ENCODE data around the gene RALGPS2.
"Not testable (repeated sequence)": the region's sequence is repeated elsewhere in the genome, so short reads cannot be mapped to it uniquely, and the experiment has no call there.

RALGPS2 gene

DNA sequence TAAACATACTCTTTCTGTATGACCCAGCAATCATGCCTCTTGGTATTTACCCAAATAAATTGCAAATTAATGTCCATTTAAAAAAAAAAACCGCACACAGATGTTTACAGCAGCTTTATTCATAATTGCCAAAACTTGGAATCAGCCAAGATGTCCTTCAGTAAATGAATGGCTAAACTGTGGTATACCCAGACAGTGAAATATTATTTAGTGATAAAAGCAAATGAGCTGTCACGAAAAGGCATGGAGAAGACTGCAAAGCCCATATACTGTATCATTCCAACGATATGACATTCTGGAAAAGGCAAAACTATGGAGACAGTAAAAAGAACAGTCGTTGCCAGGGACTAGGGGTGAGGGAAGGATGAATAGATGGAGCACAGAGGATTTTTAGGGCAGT is 223.6 kb downstream of the RALGPS2 start:
- no peak for ATAC-seq
- TF ChIP-seq ARNTL (CRISPR knock-in tag; IDR thresholded peaks at IDR 0.05; ENCODE audit: borderline replicate concordance, low read depth) (no peak), PPARA (CRISPR knock-in tag; IDR thresholded peaks at IDR 0.05; ENCODE audit: borderline replicate concordance) (no peak), OSR1 (CRISPR knock-in tag; IDR thresholded peaks at IDR 0.05) (no peak), ZC3H10 (CRISPR knock-in tag; IDR thresholded peaks at IDR 0.05) (no peak), BACH2 (CRISPR knock-in tag; IDR thresholded peaks at IDR 0.05; ENCODE audit: borderline replicate concordance) (no peak), GLIS3 (CRISPR knock-in tag; IDR thresholded peaks at IDR 0.05) (no peak)
- TF ChIP-seq, protein P1, sequence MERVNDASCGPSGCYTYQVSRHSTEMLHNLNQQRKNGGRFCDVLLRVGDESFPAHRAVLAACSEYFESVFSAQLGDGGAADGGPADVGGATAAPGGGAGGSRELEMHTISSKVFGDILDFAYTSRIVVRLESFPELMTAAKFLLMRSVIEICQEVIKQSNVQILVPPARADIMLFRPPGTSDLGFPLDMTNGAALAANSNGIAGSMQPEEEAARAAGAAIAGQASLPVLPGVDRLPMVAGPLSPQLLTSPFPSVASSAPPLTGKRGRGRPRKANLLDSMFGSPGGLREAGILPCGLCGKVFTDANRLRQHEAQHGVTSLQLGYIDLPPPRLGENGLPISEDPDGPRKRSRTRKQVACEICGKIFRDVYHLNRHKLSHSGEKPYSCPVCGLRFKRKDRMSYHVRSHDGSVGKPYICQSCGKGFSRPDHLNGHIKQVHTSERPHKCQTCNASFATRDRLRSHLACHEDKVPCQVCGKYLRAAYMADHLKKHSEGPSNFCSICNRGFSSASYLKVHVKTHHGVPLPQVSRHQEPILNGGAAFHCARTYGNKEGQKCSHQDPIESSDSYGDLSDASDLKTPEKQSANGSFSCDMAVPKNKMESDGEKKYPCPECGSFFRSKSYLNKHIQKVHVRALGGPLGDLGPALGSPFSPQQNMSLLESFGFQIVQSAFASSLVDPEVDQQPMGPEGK (CRISPR knock-in tag; IDR thresholded peaks at IDR 0.05; ENCODE audit: borderline replicate concordance) = no peak

DNA sequence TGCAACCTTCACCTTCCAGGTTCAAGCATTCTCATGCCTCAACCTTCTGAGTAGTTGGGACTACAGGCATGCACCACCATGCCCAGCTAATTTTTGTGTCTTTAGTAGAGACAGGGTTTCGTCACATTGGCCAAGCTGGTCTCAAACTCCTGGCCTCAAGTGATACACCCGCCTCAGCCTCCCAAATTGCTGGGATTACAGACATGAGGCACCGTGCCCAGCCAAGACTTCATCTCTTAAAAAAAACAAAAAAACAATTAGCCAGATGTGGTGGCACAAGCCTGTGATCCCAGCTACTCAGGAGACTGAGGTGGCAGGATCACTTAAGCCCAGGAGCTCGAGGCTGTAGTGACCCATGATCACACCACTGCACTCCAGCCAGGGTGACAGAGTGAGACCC is 224.8 kb downstream of the RALGPS2 start:
- not testable (repeated sequence) for ATAC-seq

DNA sequence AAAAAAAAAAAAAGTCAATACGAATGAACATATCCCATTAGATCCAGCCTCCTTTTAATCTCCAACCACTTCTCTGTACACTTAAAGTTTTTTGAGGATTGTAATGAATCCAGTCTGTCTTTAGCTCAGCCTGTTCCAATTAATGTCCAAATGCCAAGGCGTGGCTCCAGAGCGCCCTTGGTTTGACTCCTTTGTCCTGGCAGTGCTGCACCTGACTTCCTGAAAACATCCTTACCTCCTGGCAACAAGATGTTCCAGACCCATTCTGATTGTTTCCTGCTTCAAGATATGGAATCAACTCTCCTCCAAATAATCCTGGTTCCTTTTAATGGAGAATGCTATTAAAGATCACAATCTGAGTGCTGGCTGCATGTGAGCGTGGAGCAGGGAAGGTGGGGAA is 226.6 kb downstream of the RALGPS2 start:
- no peak; the same call in 2 of the 3 replicates for ATAC-seq
- TF ChIP-seq SNAI2 (CRISPR knock-in tag; IDR thresholded peaks at IDR 0.05) (no peak), ZNF70 (CRISPR knock-in tag; IDR thresholded peaks at IDR 0.05) (no peak), ZC3H10 (CRISPR knock-in tag; IDR thresholded peaks at IDR 0.05) (no peak)
- TF ChIP-seq, protein P2, sequence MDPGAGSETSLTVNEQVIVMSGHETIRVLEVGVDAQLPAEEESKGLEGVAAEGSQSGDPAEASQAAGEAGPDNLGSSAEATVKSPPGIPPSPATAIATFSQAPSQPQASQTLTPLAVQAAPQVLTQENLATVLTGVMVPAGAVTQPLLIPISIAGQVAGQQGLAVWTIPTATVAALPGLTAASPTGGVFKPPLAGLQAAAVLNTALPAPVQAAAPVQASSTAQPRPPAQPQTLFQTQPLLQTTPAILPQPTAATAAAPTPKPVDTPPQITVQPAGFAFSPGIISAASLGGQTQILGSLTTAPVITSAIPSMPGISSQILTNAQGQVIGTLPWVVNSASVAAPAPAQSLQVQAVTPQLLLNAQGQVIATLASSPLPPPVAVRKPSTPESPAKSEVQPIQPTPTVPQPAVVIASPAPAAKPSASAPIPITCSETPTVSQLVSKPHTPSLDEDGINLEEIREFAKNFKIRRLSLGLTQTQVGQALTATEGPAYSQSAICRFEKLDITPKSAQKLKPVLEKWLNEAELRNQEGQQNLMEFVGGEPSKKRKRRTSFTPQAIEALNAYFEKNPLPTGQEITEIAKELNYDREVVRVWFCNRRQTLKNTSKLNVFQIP (CRISPR knock-in tag; IDR thresholded peaks at IDR 0.05; ENCODE audit: borderline replicate concordance, low read depth) = no peak

DNA sequence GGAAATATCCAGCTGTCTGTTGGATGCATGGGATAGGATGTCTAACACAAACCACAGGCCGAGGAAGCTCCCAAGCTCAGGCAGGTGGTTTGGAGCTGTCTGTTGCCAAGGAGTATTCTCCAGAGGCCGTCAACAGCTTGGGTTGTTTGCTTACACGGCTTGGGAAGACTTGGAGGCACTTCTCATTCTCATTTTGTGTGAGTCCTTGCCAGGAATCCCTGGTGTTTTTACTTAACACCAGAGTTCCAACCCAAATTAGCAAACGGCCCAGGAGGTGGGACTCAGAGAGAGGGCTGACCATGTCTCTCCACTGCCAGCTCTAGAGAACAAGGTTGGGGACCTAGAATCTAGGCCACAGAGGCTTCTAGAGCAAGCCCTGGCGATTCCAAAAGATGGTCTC is 228.0 kb downstream of the RALGPS2 start:
- no peak for ATAC-seq
- TF ChIP-seq OSR1 (CRISPR knock-in tag; IDR thresholded peaks at IDR 0.05) = no peak
- no peak for TF ChIP-seq BACH2 (CRISPR knock-in tag; IDR thresholded peaks at IDR 0.05; ENCODE audit: borderline replicate concordance)
- TF ChIP-seq ISL1 (CRISPR knock-in tag; IDR thresholded peaks at IDR 0.05) = no peak
- no peak for TF ChIP-seq ZFP3 (CRISPR knock-in tag; IDR thresholded peaks at IDR 0.05)
- TF ChIP-seq, protein P3, sequence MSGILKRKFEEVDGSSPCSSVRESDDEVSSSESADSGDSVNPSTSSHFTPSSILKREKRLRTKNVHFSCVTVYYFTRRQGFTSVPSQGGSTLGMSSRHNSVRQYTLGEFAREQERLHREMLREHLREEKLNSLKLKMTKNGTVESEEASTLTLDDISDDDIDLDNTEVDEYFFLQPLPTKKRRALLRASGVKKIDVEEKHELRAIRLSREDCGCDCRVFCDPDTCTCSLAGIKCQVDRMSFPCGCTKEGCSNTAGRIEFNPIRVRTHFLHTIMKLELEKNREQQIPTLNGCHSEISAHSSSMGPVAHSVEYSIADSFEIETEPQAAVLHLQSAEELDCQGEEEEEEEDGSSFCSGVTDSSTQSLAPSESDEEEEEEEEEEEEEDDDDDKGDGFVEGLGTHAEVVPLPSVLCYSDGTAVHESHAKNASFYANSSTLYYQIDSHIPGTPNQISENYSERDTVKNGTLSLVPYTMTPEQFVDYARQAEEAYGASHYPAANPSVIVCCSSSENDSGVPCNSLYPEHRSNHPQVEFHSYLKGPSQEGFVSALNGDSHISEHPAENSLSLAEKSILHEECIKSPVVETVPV (CRISPR knock-in tag; IDR thresholded peaks at IDR 0.05) = no peak
- no peak for TF ChIP-seq ARNTL (CRISPR knock-in tag; IDR thresholded peaks at IDR 0.05; ENCODE audit: borderline replicate concordance, low read depth)
- no peak for TF ChIP-seq SNAI2 (CRISPR knock-in tag; IDR thresholded peaks at IDR 0.05)
- TF ChIP-seq, protein P4, sequence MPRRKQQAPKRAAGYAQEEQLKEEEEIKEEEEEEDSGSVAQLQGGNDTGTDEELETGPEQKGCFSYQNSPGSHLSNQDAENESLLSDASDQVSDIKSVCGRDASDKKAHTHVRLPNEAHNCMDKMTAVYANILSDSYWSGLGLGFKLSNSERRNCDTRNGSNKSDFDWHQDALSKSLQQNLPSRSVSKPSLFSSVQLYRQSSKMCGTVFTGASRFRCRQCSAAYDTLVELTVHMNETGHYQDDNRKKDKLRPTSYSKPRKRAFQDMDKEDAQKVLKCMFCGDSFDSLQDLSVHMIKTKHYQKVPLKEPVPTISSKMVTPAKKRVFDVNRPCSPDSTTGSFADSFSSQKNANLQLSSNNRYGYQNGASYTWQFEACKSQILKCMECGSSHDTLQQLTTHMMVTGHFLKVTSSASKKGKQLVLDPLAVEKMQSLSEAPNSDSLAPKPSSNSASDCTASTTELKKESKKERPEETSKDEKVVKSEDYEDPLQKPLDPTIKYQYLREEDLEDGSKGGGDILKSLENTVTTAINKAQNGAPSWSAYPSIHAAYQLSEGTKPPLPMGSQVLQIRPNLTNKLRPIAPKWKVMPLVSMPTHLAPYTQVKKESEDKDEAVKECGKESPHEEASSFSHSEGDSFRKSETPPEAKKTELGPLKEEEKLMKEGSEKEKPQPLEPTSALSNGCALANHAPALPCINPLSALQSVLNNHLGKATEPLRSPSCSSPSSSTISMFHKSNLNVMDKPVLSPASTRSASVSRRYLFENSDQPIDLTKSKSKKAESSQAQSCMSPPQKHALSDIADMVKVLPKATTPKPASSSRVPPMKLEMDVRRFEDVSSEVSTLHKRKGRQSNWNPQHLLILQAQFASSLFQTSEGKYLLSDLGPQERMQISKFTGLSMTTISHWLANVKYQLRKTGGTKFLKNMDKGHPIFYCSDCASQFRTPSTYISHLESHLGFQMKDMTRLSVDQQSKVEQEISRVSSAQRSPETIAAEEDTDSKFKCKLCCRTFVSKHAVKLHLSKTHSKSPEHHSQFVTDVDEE (CRISPR knock-in tag; IDR thresholded peaks at IDR 0.05) = no peak
- no peak for TF ChIP-seq RARB (CRISPR knock-in tag; IDR thresholded peaks at IDR 0.05)

DNA sequence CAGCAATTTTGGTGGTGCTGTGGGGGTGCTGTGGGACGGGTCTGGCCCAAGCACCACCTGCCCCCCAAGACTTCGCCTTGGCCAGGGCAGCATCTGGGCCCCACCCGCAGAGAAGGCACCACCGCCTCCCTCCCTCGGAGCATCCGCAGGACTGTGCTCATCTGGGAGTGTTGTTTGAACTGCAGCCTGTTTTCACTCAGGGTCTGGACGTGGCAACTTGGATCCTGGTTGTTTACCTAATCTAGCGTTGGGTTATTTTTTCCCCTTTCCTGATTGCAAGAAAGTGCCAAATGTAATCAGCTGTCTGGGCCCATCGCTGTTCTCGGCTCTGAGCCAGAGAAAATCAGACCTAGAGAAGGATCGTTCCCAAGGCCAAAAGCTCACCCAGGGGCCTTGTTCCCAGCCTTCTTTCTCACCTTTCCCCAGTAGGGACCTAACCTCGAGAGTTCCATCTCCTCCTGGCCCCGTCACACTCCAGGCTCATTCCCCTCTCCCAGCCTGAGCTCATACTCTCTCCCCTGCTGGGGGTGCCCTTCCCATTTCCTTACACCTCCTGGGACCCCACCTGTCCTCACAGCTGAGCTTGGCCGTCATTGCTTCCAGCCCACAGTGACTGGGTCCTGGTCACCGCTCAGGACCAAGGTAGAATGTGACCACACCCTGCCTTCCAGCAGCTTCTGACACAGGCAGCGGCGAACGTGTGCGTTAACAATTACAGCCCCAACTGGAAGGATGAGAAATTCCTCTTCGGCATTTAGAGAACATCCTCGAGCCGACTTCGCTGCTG is 228.7 kb downstream of the RALGPS2 start:
- ATAC-seq = no peak
- TF ChIP-seq, protein P4 (CRISPR knock-in tag; IDR thresholded peaks at IDR 0.05) = no peak
- TF ChIP-seq TCF4 (CRISPR knock-in tag; IDR thresholded peaks at IDR 0.05; ENCODE audit: borderline replicate concordance) (no peak), ESRRG (CRISPR knock-in tag; IDR thresholded peaks at IDR 0.05) (no peak), ZNF565 (CRISPR knock-in tag; conservative IDR thresholded peaks at IDR 0.05; ENCODE audit: low read depth) (no peak), BACH2 (CRISPR knock-in tag; IDR thresholded peaks at IDR 0.05; ENCODE audit: borderline replicate concordance) (no peak), ZC3H10 (CRISPR knock-in tag; IDR thresholded peaks at IDR 0.05) (no peak), OSR1 (CRISPR knock-in tag; IDR thresholded peaks at IDR 0.05) (no peak), ISL1 (CRISPR knock-in tag; IDR thresholded peaks at IDR 0.05) (no peak), PPARA (CRISPR knock-in tag; IDR thresholded peaks at IDR 0.05; ENCODE audit: borderline replicate concordance) (no peak), SNAI2 (CRISPR knock-in tag; IDR thresholded peaks at IDR 0.05) (no peak), ZNF70 (CRISPR knock-in tag; IDR thresholded peaks at IDR 0.05) (no peak), ZFP30 (CRISPR knock-in tag; IDR thresholded peaks at IDR 0.05) (no peak), RARB (CRISPR knock-in tag; IDR thresholded peaks at IDR 0.05) (no peak)
- TF ChIP-seq, protein P3 (CRISPR knock-in tag; IDR thresholded peaks at IDR 0.05) = no peak
